Keratinocyte (primary cell): ENCODE data around the gene PCDHGC4. TPM values are rescaled to one million over a fixed set of nuclear protein-coding genes. Genes with fewer than 3 reads are reported as not detected.

Source experiments
- DNase-seq: peaks from one replicate; pipeline ENCODE4 v3.0.0-alpha.2; 2011; ENCODE audit warnings: low read depth, missing footprints, low spot score
- FAIRE-seq: peaks from 2 replicates; lab custom pipeline; 2011; peaks lifted over from hg19 to GRCh38; lab: Jason Lieb, UNC
- H2AFZ ChIP-seq: 2 replicates; pipeline ENCODE4 v1.6.0; 2012; ENCODE audit warnings: low read length, control low read depth, inconsistent platforms; ENCODE audit not compliant: control insufficient read depth
- H3K27ac ChIP-seq: 2 replicates; pipeline ENCODE4 v1.5.1; 2011; ENCODE audit warnings: low read length; ENCODE audit not compliant: control insufficient read depth, insufficient read depth
- H3K27me3 ChIP-seq: 3 replicates; pipeline ENCODE4 v1.6.0; 2011; ENCODE audit warnings: low read length; ENCODE audit not compliant: control insufficient read depth, insufficient read depth; ENCODE audit errors: extremely low read depth
- H3K36me3 ChIP-seq, 2 experiments: 2 replicates in 1 of 2; 3 replicates in 1 of 2; pipeline ENCODE4 v1.5.1; 2011; ENCODE audit warnings: low read length in 2 of 2, mild to moderate bottlenecking in 1 of 2; ENCODE audit not compliant: control insufficient read depth in 2 of 2, insufficient read depth in 2 of 2; ENCODE audit errors: extremely low read depth in 1 of 2
- H3K4me1 ChIP-seq: 3 replicates; pipeline ENCODE4 v1.5.1; 2011; ENCODE audit warnings: low read length; ENCODE audit not compliant: control insufficient read depth, insufficient read depth; ENCODE audit errors: extremely low read depth
- H3K4me2 ChIP-seq: 3 replicates; pipeline ENCODE4 v1.6.0; 2011; ENCODE audit warnings: low read depth, low read length; ENCODE audit not compliant: control insufficient read depth, insufficient read depth; ENCODE audit errors: extremely low read depth
- H3K4me3 ChIP-seq, 3 experiments: fragments of 200-600 bp in 1 of 3; sonication (generic) in 1 of 3; 2 replicates in 2 of 3; 3 replicates in 1 of 3; pipeline ENCODE4 v1.5.1; 2011 to 2016; ENCODE audit warnings: low read length in 3 of 3, mild to moderate bottlenecking in 3 of 3, control low read depth in 2 of 3, inconsistent platforms in 1 of 3, low read depth in 1 of 3, mixed read lengths in 1 of 3, mixed run types in 1 of 3, moderate library complexity in 1 of 3; ENCODE audit not compliant: control insufficient read depth in 2 of 3, insufficient read depth in 2 of 3; ENCODE audit errors: extremely low read depth in 1 of 3
- H3K79me2 ChIP-seq: 2 replicates; pipeline ENCODE4 v1.6.0; 2012; ENCODE audit warnings: low read length; ENCODE audit not compliant: control insufficient read depth, insufficient read depth
- H3K9ac ChIP-seq: 3 replicates; pipeline ENCODE4 v1.6.0; 2011; ENCODE audit warnings: low read length; ENCODE audit not compliant: control insufficient read depth, insufficient read depth; ENCODE audit errors: extremely low read depth
- H3K9me1 ChIP-seq: 3 replicates; pipeline ENCODE4 v1.6.0; 2011; ENCODE audit warnings: low read length; ENCODE audit not compliant: control insufficient read depth, insufficient read depth; ENCODE audit errors: extremely low read depth
- H3K9me3 ChIP-seq: 2 replicates; pipeline ENCODE4 v1.5.1; 2012; ENCODE audit warnings: low read depth, low read length; ENCODE audit not compliant: control insufficient read depth
- H4K20me1 ChIP-seq: 3 replicates; pipeline ENCODE4 v1.6.0; 2011; ENCODE audit warnings: low read length; ENCODE audit not compliant: control insufficient read depth, insufficient read depth; ENCODE audit errors: extremely low read depth
- EZH2 ChIP-seq: IDR thresholded peaks from one replicate; pipeline ENCODE4 v1.6.1; 2012; ENCODE audit warnings: inconsistent platforms, mild to moderate bottlenecking, low read length, moderate library complexity
- dilution Hi-C: fragments of 300-500 bp; cut with MboI; formaldehyde crosslinking; loops from one replicate; pipeline ENCODE4 v1.7.0; 2020; ENCODE audit warnings: low sequenced_read_pairs; ENCODE audit not compliant: extremely low pct_ligation_motif_present
- polyA plus RNA-seq, 5 experiments: library from polyadenylated mRNA; depleted of rRNA in 3 of 5; stranded (reverse) in 3 of 5; stranded (forward) in 1 of 5; unstranded in 1 of 5; fragments of >200 nt; gene quantifications; 1 replicate in 1 of 5; 2 replicates in 3 of 5; 3 replicates in 1 of 5; pipeline versions ENCODE4 v1.2.1 to v1.2.3, GENCODE V29; 2011 to 2012; ENCODE audit warnings: missing spikeins in 2 of 5, low read depth in 1 of 5, low replicate concordance in 1 of 5
- TF ChIP-seq, protein P1 (sequence below), 3 experiments: IDR thresholded peaks in 1 of 3; conservative IDR thresholded peaks in 1 of 3; optimal IDR thresholded peaks in 1 of 3; 2 replicates in 2 of 3; 3 replicates in 1 of 3; pipeline versions ENCODE3 to v1.5.1; 2011; ENCODE audit warnings: low read length in 3 of 3, mild to moderate bottlenecking in 3 of 3, moderate library complexity in 2 of 3, control low read depth in 1 of 3, inconsistent platforms in 1 of 3; ENCODE audit not compliant: insufficient read depth in 2 of 3; ENCODE audit errors: extremely low read depth in 1 of 3

Gene PCDHGC4
- polyA plus RNA-seq, 1 donor (not counting 4 experiments of a cell fraction or from before 2014, with no cell fraction given) = 0.13 TPM

DNA sequence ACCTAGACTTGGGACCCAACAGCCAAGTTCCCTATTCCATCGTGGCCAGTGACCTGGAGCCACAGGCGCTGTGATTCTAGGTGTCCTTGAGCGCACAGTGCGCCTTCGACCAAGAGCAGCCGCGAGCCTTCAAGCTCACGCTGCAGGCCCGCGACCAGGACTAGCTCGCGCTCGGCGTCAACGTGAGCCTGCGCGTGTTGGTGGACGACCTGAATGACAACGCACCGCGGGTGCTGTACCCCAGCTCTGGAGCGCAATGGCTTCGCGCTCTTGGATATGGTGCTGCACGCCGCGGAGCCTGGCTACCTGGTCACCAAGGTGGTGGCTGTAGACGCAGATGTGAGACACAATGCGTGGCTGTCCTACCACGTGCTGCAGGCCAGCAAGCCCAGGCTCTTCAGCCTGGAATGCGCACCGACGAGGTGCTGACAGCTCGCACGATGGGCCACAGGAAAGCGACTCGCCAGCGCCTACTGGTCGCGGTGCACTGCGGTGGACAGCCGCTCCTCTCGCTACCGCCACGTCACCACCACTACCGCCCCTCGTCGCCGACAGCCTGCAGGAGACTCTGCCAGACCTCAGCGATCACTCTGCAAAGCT is 43.2 kb upstream of the PCDHGC4 start:
- H3K27me3 ChIP-seq = no peaks in the 10 kb centered on the region
- H3K9ac ChIP-seq = no peak overlapping the region
- no peak overlapping the region for H3K4me3 ChIP-seq
- no peak overlapping the region for H3K4me2 ChIP-seq
- dilution Hi-C loops = no loop called here
- H3K79me2 ChIP-seq = no peaks in the 10 kb centered on the region
- no peak overlapping the region for H3K27ac ChIP-seq
- H4K20me1 ChIP-seq = no peaks in the 10 kb centered on the region
- H3K4me1 ChIP-seq = no peaks in the 10 kb centered on the region
- peaks cover 7% of the 10 kb centered on the region for H3K9me3 ChIP-seq
- TF ChIP-seq, protein P1, sequence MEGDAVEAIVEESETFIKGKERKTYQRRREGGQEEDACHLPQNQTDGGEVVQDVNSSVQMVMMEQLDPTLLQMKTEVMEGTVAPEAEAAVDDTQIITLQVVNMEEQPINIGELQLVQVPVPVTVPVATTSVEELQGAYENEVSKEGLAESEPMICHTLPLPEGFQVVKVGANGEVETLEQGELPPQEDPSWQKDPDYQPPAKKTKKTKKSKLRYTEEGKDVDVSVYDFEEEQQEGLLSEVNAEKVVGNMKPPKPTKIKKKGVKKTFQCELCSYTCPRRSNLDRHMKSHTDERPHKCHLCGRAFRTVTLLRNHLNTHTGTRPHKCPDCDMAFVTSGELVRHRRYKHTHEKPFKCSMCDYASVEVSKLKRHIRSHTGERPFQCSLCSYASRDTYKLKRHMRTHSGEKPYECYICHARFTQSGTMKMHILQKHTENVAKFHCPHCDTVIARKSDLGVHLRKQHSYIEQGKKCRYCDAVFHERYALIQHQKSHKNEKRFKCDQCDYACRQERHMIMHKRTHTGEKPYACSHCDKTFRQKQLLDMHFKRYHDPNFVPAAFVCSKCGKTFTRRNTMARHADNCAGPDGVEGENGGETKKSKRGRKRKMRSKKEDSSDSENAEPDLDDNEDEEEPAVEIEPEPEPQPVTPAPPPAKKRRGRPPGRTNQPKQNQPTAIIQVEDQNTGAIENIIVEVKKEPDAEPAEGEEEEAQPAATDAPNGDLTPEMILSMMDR (optimal IDR thresholded peaks at IDR 0.05 in 1 of 3, IDR thresholded peaks at IDR 0.05 in 1 of 3, conservative IDR thresholded peaks at IDR 0.05 in 1 of 3; ENCODE audit: extremely low read depth in 1 of 3, insufficient read depth in 2 of 3, low read length in 3 of 3) = no peak
- no peak for TF ChIP-seq EZH2
- no peak overlapping the region for H2AFZ ChIP-seq
- FAIRE-seq = no peak
- H3K9me1 ChIP-seq = no peaks in the 10 kb centered on the region
- DNase-seq = no peak
- H3K36me3 ChIP-seq = no peaks in the 10 kb centered on the region

- DNase-seq (no peak), FAIRE-seq (no peak)
- no peak overlapping the region for H3K9ac ChIP-seq
- no peaks in the 10 kb centered on the region for H3K27me3 ChIP-seq
- H3K4me2 ChIP-seq = no peak overlapping the region
- no peak overlapping the region for H2AFZ ChIP-seq
- H3K4me3 ChIP-seq = no peak overlapping the region
- H3K79me2 ChIP-seq = no peaks in the 10 kb centered on the region
- no peaks in the 10 kb centered on the region for H4K20me1 ChIP-seq
- H3K36me3 ChIP-seq = no peaks in the 10 kb centered on the region
- TF ChIP-seq, protein P1 (optimal IDR thresholded peaks at IDR 0.05 in 1 of 3, IDR thresholded peaks at IDR 0.05 in 1 of 3, conservative IDR thresholded peaks at IDR 0.05 in 1 of 3; ENCODE audit: extremely low read depth in 1 of 3, insufficient read depth in 2 of 3, low read length in 3 of 3) = no peak
- TF ChIP-seq EZH2 = no peak
- H3K4me1 ChIP-seq = no peaks in the 10 kb centered on the region
- H3K9me1 ChIP-seq = no peaks in the 10 kb centered on the region
- dilution Hi-C loops = no loop called here
- no peaks in the 10 kb centered on the region for H3K9me3 ChIP-seq
- no peak overlapping the region for H3K27ac ChIP-seq
These were observed 19.5 kb upstream of the PCDHGC4 start for GRCh38 chr5:141465351-141465750.
